GM10266 (cell line): Measurements from ENCODE around the gene ADAMTSL5.
A peak's percentile ranks its signal among the peaks of the same experiment; 100 is the strongest.

Experiments used
- DNase-seq: peaks from one replicate; pipeline ENCODE4 v3.0.0; 2012; ENCODE audit errors: extremely low spot score
- CTCF ChIP-seq: IDR thresholded peaks from 2 replicates; pipeline ENCODE4 v1.5.1; 2012; ENCODE audit warnings: mild to moderate bottlenecking, low read depth; ENCODE audit not compliant: control insufficient read depth, insufficient read depth; ENCODE audit errors: missing control alignments

The ADAMTSL5 gene

GRCh38 chr19:1510807-1511206 lies 2.0 kb downstream of the ADAMTSL5 start:
- TF ChIP-seq CTCF: no peak
- no peak for DNase-seq

GRCh38 chr19:1510442-1510806 lies 2.4 kb downstream of the ADAMTSL5 start:
- DNase-seq: no peak
- TF ChIP-seq CTCF: no peak

GRCh38 chr19:1509602-1510441 lies 3.0 kb downstream of the ADAMTSL5 start:
- no peak for DNase-seq
- TF ChIP-seq CTCF: no peak

GRCh38 chr19:1508507-1508856 lies 4.3 kb downstream of the ADAMTSL5 start:
- no peak for DNase-seq
- TF ChIP-seq CTCF: no peak

GRCh38 chr19:1507763-1508506 lies 4.9 kb downstream of the ADAMTSL5 start:
- no peak for TF ChIP-seq CTCF
- peak; percentile 100 for DNase-seq

GRCh38 chr19:1507192-1507660 lies 5.6 kb downstream of the ADAMTSL5 start:
- DNase-seq: no peak
- no peak for TF ChIP-seq CTCF

GRCh38 chr19:1505991-1506881 lies 6.6 kb downstream of the ADAMTSL5 start:
- TF ChIP-seq CTCF: no peak
- no peak for DNase-seq
